HK-2 (cell line): ENCODE measurements around the gene BNIP5.

ENCODE experiments used
- DNase-seq: peaks from one replicate; pipeline ENCODE4 v3.0.0-alpha.2; 2018; ENCODE audit not compliant: unreplicated experiment

The BNIP5 gene

GRCh38 chr6:36296240-36296639 is 40.4 kb downstream of the BNIP5 start:
- DNase-seq = no peak

DNA sequence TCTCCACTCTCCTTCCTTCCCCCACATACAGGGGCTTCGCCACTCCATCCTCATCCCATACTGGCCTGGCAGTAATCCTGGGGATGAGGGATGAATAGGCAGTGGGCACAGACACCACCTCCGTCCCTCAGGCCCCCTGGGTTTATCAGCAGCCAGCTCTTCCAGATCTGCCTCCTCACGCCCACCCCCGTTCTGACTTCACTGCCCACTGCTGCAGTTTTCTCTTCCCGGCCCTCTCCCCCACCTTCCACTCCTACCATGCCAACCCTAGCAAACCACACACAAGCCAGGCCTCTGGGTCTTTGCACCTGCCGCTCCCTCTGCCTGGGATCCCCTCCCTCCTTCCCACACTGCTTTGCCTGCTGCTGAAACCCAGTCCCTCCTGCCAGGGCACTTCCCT is 44.5 kb downstream of the BNIP5 start:
- DNase-seq = no peak

DNA sequence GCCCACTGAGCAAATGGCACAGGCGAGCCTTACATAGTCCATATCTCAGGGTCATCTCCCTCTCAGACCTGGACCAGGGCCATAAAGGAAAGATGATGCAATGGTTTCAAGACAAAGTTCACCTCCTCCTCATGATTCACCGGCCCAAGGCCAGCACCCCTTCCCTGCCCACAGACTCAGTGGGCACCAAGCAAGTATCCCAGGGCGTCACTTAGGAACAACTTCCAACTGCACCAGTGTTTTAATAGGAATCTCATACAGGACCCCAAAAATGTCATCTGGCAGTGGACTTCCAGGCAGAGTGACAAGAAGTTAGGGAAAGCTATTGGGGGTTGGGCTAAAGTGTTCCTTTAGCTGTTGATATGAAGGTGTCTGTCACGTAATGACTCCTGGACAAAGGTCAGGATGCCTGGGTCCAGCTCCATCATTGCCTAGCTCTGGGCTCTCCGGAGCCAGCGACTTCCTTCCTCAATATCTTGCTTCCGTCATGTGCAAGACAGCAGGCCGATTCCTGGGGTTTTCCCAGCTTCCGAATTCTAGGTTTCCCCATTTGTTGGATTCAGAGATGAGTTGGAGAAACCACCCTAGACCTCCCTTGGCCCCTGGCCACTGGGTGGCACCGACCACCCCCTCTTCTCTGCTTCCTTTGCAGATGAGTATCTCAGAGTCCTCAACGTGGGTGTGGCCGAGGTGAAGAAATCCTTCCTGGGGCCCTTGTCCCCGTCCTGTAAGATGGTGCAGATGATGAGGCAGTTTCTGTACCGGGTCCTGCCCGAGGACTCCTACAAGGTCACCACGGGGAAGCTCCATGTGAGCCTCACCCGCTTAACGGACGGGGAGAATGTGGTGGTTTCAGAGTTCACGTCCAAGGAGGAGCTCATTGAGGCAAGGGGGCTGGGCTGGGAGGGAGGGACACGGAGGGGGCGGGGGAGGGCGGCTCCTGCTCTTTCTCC is 45.7 kb downstream of the BNIP5 start:
- DNase-seq = no peak

DNA sequence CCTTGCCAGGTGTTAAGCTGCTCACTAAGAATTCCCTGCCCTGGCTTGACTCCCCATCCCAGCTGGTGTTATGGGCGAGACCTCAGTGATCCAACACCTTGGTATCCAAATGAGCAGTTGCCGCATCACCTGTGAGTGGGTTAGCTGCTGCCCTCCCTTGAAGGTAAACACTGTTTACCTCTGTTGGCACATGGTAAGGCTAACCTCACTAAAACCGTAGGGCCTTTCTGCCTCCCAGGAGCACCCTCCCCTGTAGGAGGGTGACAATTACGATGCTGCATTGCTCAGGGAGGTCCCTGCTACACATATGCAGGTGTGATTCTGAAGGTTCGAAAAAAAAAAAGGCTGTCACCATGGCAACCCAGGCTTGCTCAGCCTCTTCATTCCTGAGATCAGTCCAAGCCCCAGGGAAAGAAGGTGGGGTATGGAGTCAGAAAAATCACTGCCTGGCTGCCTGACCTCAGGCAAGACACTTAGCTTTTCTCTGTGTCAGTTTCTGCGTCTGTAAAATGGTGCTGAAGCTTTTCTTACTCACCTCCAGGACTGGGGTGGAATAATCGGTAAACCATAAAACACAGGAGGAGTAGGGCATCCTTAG is 47.3 kb downstream of the BNIP5 start:
- no peak for DNase-seq

DNA sequence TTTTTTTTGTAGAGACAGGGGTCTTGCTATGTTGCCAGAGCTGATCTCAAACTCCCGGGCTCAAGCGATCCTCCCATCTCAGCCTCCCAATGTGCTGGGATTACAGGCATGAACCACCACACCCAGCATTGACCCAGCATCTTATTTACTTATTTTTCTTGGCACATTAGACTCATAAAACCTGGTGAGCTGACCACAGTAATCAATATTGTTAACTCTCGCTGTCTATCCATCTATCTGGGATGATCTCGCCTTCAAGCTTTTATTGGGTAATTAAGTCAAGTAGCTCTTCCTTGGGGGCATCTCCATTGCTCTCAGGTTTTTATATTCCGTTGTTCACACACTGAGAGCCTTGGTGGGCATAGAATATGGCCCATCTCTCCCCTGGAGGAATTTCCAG is 49.8 kb downstream of the BNIP5 start:
- no peak for DNase-seq

DNA sequence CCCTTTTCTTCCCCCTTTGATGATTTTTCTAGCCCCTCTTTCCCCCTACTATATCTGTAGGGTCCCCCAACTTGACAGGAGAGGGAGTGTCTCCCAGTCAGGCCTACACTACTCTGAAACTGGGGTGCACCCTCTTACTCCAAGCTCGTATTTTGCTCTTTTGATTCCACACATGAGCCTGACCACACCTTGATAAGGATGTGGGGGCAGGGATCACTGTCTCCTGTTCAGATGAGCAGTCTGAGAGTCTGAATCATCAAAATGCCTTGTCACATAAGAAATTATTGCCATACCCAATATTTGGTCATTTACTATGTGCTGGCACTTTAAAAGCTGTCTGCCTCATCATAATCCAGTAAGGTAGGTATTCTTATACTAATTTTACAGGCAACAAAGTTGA is 50.9 kb downstream of the BNIP5 start:
- DNase-seq = no peak

DNA sequence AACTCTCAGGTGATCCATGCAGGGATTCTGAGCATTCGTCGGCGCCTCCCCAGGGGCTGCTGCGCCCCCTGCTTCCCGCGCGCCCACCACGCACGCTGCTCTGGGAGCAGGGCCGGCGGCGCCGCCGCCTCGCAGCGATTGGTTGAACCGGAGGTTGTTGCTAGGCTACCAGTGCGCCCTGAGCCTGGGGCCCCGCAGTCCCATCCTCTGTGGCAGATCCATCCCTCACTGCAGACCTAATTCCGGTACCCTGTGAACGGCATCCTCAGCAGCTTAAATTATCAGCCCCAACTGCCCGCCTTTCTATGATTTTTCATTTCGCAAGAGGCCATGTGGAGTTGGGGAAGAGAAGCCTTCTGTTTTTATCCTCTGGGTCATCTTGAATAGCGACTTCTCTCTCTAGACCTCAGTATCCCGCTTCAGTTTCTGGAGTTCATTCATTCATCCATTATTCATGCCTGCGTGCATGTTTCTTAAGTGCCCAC is 51.5 kb downstream of the BNIP5 start:
- DNase-seq = no peak

GRCh38 chr6:36284359-36284758 is 52.3 kb downstream of the BNIP5 start:
- no peak for DNase-seq

DNA sequence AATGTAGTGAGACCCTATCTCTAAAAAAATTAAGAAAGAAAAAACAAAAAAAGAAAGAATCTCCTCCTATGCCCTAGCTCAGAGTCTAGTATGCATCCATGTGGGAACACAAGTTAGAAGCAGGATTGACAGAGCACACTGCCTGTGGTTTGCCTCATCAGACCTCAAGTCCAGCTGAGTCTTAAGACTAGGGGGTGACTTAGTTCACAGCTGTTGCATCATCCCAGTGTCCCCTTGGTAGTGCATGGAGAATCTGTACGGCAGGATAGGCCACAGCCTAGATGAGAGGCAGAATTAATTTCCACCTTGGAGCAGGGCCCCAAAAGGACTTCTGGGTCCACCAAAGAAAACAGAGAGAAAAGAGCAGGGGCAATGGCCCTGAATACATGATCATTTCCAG is 53.1 kb downstream of the BNIP5 start:
- DNase-seq = no peak

DNA sequence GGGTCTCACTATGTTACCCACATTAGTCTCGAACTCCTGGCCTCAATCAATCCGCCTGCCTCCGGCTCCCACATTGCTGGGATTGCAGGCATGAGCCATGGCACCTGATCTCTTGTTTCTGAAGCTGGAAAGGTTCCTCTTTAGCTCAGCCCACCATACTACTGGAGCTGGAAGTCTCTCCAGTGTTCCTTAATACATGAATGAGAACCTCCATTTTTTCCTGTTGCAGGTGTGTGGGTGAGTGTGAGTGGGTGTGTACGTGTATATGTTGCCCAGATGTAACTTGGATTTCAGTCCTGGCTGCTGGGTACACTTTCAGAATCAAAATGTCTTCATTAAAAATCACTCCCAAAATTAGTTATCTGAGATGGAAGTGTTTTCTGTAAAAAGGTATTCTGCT is 55.7 kb downstream of the BNIP5 start:
- no peak for DNase-seq

- no peak for DNase-seq
Measured at GRCh38 chr6:36280467-36280866, 56.2 kb downstream of the BNIP5 start.

DNA sequence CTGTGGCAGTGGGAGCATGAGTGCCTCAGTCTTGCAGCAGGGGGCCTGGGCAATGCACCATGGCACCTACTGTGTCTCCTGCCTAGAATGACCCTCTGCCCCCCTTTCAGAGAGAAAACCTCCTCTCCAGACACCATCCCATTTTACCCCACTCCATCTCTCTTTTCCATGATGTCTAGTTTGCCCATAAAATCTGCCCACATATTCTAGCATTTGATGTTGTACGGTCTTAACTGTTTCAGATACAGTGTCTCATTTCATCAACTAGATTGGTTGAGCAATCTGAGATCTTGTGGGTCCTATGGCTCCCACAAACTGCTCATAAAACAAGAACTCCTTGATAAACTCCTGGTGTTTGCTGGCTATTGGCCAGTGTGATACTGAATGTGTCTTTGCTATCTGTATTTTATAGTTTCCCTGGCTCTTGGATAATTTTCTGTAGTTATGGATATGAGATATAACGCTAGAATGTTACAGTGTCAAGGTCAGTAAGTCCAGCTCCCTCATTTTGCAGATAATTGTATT is 58.7 kb downstream of the BNIP5 start:
- DNase-seq = no peak

DNA sequence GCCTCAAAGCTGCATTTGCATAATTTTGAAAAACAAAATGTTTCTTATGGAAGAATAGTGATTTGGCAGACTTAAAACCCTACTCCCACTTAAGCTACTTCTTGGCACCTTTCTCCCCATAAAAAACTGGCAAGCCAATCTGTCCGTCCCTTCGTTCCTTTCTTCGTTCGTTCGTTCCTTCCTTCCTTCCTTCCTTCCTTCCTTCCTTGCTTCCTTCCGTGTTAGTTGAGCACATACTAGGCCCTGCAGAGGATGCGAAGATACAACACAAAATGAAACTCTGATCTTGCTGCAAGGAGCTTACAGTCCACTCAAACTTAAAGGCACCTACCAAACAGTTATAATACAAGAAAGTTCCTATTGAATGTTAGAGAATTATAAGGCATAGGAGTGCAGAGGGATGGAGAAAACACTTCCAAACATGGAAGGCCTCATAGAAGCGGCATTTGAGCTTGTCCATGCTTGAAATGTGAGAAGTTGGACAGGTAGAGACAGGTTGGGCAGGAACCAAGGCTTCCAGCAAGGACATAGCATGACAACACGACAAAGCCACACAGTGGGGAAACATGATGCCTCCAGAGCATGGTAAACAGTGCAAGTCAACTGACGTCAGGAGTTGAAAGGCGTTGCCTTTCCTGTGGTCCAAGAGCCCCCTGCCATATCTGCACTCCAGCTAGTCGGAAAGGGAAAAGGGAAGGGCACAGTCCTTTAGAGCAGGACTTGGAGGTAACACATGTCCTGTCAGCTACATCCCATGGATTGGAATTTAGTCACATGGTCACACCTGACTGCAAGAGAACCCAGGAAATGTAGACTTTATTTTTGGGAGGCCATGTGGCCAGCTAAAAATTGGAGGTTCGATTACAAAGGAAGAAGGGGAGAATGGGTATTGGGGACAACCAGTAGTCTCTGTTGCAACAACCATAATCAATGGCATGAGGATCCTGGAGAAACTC is 59.8 kb downstream of the BNIP5 start:
- DNase-seq = no peak

GRCh38 chr6:36273802-36274514 is 62.7 kb downstream of the BNIP5 start:
- no peak for DNase-seq

DNA sequence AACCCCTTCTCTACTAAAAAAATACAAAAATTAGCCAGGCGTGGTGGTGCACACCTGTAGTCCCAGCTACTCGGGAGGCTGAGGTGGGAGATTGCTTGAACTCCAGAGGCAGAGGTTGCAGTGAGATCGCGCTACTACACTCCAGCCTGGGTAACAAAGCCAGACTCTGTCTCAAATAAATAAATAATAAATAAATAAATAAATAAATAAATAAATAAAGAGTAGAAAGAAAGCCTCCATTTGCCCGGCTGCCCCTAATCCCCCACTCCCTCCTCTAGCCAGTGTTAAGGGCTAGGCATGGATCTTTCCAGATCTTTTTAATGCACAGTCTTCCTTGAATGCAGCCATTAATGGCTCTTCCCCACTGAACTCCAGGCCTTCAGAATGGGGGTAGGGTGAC is 63.6 kb downstream of the BNIP5 start:
- no peak for DNase-seq

DNA sequence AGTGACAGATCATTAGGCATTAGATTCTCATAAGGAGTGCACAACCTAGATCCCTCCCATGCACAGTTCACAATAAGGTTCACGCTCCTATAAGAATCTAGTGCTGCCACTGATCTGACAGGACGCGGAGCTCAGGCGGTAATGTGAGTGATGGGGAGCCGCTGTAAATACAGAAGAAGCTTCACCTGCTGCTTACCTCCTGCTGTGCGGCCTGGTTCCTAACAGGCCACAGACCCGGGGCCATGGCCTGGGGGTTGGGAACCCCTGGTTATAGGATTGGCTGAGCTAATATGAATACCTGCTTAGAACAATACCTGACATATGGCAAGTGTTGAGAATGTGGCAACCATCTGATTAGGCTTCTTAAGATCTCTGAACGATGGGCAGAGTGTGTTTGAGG is 64.5 kb downstream of the BNIP5 start:
- no peak for DNase-seq

GRCh38 chr6:36269834-36270705 is 66.6 kb downstream of the BNIP5 start, which contains the start of gene PNPLA1:
PNPLA1 (plus strand) TSS chr6:36270060; CDS start chr6:36270460, 400 bp downstream.
- DNase-seq = no peak

DNA sequence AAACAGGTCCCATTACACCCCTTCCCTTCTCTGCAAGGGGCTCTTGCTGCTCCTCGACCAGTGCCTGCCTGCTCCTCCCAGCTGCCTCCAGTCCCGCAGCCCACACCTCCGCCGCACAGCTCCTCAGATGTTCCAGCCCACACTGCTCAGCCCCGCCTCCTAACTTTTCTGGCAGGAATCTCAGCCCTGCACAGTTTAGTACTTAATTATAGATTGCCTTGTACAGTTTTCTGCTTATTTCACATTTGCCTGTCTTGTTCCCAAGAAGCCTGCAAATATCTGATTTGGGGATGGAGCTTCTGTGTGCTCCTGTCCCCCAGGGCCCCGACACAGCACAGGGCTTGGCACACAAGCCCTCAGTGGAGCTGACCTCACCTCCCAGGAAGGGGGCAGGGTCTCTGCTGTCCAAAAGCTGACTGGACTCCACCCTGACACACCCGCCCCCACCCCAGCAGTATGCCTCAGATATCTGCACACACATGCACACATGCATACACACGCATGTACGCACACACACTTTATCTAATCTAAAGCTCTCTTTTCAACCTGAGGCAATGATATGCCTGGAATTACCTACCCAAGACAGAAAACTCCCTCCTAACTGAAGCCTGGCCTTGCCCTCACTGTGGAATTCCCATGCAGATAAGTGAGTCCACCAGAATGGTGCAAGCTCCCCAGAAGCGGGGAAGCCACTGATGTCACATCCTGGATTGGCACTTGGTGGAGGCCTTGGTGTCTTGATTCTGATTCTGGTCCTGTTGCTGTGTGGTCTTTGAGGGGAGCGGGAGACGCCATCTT is 68.0 kb downstream of the BNIP5 start:
- DNase-seq = no peak
